Measurements from ENCODE around the gene ASCC2.

DNA sequence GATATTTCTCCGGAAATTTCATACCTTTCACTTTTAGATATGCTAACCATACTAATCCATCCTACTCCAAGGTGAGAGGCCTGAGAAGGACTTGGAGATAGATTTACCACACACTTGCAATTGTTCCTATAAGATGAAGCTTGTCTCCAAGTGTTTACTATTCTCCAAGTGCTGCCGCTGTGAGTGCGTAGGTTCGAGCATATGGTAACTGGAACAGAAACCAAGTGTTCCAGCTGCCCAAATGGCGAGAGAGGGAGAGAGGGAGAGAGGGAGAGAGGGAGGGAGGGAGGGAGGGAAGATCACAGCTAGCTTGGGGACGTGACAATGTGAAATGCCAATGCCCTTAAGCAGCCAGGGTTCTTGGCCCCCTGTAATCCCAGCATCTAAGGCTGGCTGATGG lies 21.5 kb downstream of the ASCC2 start:
- TF ChIP-seq POLR2A (IDR thresholded peaks at IDR 0.05) (no peak), POLR2AphosphoS5 (IDR thresholded peaks at IDR 0.05) (no peak)
- TF ChIP-seq, protein P1, sequence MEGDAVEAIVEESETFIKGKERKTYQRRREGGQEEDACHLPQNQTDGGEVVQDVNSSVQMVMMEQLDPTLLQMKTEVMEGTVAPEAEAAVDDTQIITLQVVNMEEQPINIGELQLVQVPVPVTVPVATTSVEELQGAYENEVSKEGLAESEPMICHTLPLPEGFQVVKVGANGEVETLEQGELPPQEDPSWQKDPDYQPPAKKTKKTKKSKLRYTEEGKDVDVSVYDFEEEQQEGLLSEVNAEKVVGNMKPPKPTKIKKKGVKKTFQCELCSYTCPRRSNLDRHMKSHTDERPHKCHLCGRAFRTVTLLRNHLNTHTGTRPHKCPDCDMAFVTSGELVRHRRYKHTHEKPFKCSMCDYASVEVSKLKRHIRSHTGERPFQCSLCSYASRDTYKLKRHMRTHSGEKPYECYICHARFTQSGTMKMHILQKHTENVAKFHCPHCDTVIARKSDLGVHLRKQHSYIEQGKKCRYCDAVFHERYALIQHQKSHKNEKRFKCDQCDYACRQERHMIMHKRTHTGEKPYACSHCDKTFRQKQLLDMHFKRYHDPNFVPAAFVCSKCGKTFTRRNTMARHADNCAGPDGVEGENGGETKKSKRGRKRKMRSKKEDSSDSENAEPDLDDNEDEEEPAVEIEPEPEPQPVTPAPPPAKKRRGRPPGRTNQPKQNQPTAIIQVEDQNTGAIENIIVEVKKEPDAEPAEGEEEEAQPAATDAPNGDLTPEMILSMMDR (IDR thresholded peaks at IDR 0.05 in 8 of 11, conservative IDR thresholded peaks at IDR 0.05 in 3 of 11) = no peak

Data from spleen (tissue), 7 donors.